OCI-LY1 (cell line): Measurements from ENCODE around the gene HYI.

Source experiments
- CTCF ChIP-seq: fragments of 200-600 bp; sonication (generic), shearing (Covaris generic); IDR thresholded peaks from 2 replicates; pipeline ENCODE4 v1.5.1; 2017; ENCODE audit warnings: mild to moderate bottlenecking, antibody characterized with exemption, low read length, moderate library complexity, mixed read lengths
- EZH2 ChIP-seq: fragments of 200-600 bp; sonication (generic), shearing (Covaris generic); IDR thresholded peaks from 2 replicates; pipeline ENCODE4 v1.8.0; 2017; ENCODE audit warnings: borderline replicate concordance, mixed run types, mild to moderate bottlenecking, antibody characterized with exemption, low read length, moderate library complexity, mixed read lengths

- TF ChIP-seq CTCF = no peak
- TF ChIP-seq EZH2 = no peak
Observed at GRCh38 chr1:43422995-43423671, 30.6 kb downstream of the HYI start.
